SK-N-SH (cell line): ENCODE results near the gene TMEM138. TPM values are rescaled to one million over a fixed set of nuclear protein-coding genes. Genes with fewer than 3 reads are reported as not detected.

Experiments used
- CTCF ChIA-PET: fragments of 300-600, 350-600 bp; formaldehyde crosslinking; extraction: SDS; loops from one replicate; lab custom pipeline; 2021; lab: Yijun Ruan, JAX
- POLR2A ChIA-PET: fragments of 350-600 bp; sonication (Branson Sonifier 250); formaldehyde crosslinking; extraction: SDS; loops from one replicate; lab custom pipeline; 2020; ENCODE audit warnings: antibody characterized with exemption, inconsistent platforms; lab: Yijun Ruan, JAX
- DNase-seq: peaks from one replicate; pipeline ENCODE4 v3.0.0; 2012
- H2AFZ ChIP-seq: fragments of 200-600 bp; sonication (generic); 2 replicates; pipeline ENCODE4 v1.8.1; 2016; ENCODE audit warnings: antibody characterized with exemption, mild to moderate bottlenecking, low read depth
- H3F3A ChIP-seq: fragments of 200-600 bp; sonication (generic); replicated peaks from 2 replicates; pipeline ENCODE3; 2016; ENCODE audit warnings: antibody characterized with exemption, mild to moderate bottlenecking; ENCODE audit not compliant: insufficient read depth
- H3K27ac ChIP-seq, 2 experiments: fragments of 200-500 bp in 1 of 2; fragments of 200-600 bp in 1 of 2; sonication (Bioruptor generic) in 1 of 2; sonication (generic), shearing (Covaris generic) in 1 of 2; 2 replicates each; pipeline versions ENCODE4 v1.5.1 to v1.6.1; 2014 to 2016; ENCODE audit warnings: low read depth in 2 of 2, inconsistent platforms in 1 of 2, low read length in 1 of 2, mild to moderate bottlenecking in 1 of 2, mixed read lengths in 1 of 2
- H3K27me3 ChIP-seq: fragments of 200-600 bp; sonication (generic), shearing (Covaris generic); 2 replicates; pipeline ENCODE4 v1.6.1; 2016; ENCODE audit warnings: mixed run types; ENCODE audit not compliant: insufficient read depth
- H3K36me3 ChIP-seq, 2 experiments: fragments of 200-500 bp in 1 of 2; fragments of 200-600 bp in 1 of 2; sonication (Bioruptor generic) in 1 of 2; sonication (generic) in 1 of 2; replicated peaks in 1 of 2; 2 replicates each; pipeline versions ENCODE3 to v1.5.1; 2014 to 2016; ENCODE audit warnings: low read length in 1 of 2, mild to moderate bottlenecking in 1 of 2; ENCODE audit not compliant: insufficient read depth in 2 of 2, control insufficient read depth in 1 of 2
- H3K4me1 ChIP-seq, 2 experiments: fragments of 200-500 bp in 1 of 2; fragments of 200-600 bp in 1 of 2; sonication (Bioruptor generic) in 1 of 2; sonication (generic), shearing (Covaris generic) in 1 of 2; 2 replicates each; pipeline versions ENCODE4 v1.5.1 to v1.6.1; 2014 to 2016; ENCODE audit warnings: low read depth in 1 of 2, low read length in 1 of 2, mixed run types in 1 of 2; ENCODE audit not compliant: insufficient read depth in 2 of 2, control insufficient read depth in 1 of 2
- H3K4me2 ChIP-seq: fragments of 200-600 bp; sonication (generic), shearing (Covaris generic); 2 replicates; pipeline ENCODE4 v1.6.1; 2017; ENCODE audit warnings: mixed run types
- H3K4me3 ChIP-seq, 2 experiments: fragments of 200-500 bp in 1 of 2; fragments of 200-600 bp in 1 of 2; sonication (Bioruptor generic) in 1 of 2; sonication (generic), shearing (Covaris generic) in 1 of 2; 2 replicates each; pipeline versions ENCODE4 v1.5.1 to v1.8.1; 2014 to 2016; ENCODE audit warnings: low read depth in 2 of 2, inconsistent platforms in 1 of 2, low read length in 1 of 2, mild to moderate bottlenecking in 1 of 2, mixed read lengths in 1 of 2, moderate library complexity in 1 of 2
- H3K79me2 ChIP-seq: fragments of 200-600 bp; sonication (generic); 2 replicates; pipeline ENCODE4 v1.8.1; 2017; ENCODE audit warnings: mild to moderate bottlenecking; ENCODE audit not compliant: insufficient read depth
- H3K9ac ChIP-seq: fragments of 200-600 bp; sonication (generic); 2 replicates; pipeline ENCODE4 v1.6.1; 2017; ENCODE audit warnings: mixed run types
- H3K9me2 ChIP-seq: fragments of 200-600 bp; sonication (generic); 2 replicates; pipeline ENCODE4 v1.6.1; 2017; ENCODE audit warnings: mixed run types
- H3K9me3 ChIP-seq: fragments of 200-600 bp; sonication (generic); 2 replicates; pipeline ENCODE4 v1.6.1; 2017; ENCODE audit warnings: mixed run types, mild to moderate bottlenecking, moderate library complexity
- H4K20me1 ChIP-seq: fragments of 200-600 bp; sonication (generic); 2 replicates; pipeline ENCODE4 v1.6.1; 2017; ENCODE audit warnings: mild to moderate bottlenecking, mixed run types; ENCODE audit not compliant: insufficient read depth
- CHD2 ChIP-seq: fragments of 150-350 bp; IDR thresholded peaks from 2 replicates; pipeline ENCODE4 v1.6.1; 2018; ENCODE audit warnings: low read length; ENCODE audit not compliant: partially characterized antibody
- ELF1 ChIP-seq: IDR thresholded peaks from 2 replicates; pipeline ENCODE4 v1.4.0; 2012
- EP300 ChIP-seq, 2 experiments: IDR thresholded peaks; 2 replicates each; pipeline versions ENCODE4 v1.4.0 to v1.6.1; 2012; ENCODE audit warnings: borderline replicate concordance in 1 of 2, low read depth in 1 of 2, low read length in 1 of 2
- EZH2phosphoT487 ChIP-seq: fragments of 200-600 bp; sonication (generic); IDR thresholded peaks from 2 replicates; pipeline ENCODE4 v1.6.1; 2017; ENCODE audit warnings: low read depth, mixed run types, mild to moderate bottlenecking, antibody characterized with exemption, moderate library complexity, borderline replicate concordance
- FOSL2 ChIP-seq: IDR thresholded peaks from 2 replicates; pipeline ENCODE4 v1.4.0; 2012; ENCODE audit warnings: low read depth, mild to moderate bottlenecking, moderate library complexity, borderline replicate concordance
- FOXJ3 ChIP-seq: sonication (generic); formaldehyde crosslinking; IDR thresholded peaks from 2 replicates; pipeline ENCODE4 v1.5.1; 2020; ENCODE audit warnings: mild to moderate bottlenecking, missing genetic modification reagents
- IRF3 ChIP-seq: fragments of 150-350 bp; IDR thresholded peaks from 2 replicates; pipeline ENCODE4 v1.6.1; 2016; ENCODE audit warnings: mild to moderate bottlenecking, low read depth, low read length
- MAX ChIP-seq: IDR thresholded peaks from 2 replicates; pipeline ENCODE4 v1.4.0; 2012; ENCODE audit warnings: low read depth
- MEF2A ChIP-seq: IDR thresholded peaks from 2 replicates; pipeline ENCODE4 v1.4.0; 2012; ENCODE audit warnings: low read depth, borderline replicate concordance
- MXI1 ChIP-seq: IDR thresholded peaks from 2 replicates; pipeline ENCODE4 v1.6.1; 2012; ENCODE audit warnings: mild to moderate bottlenecking, low read depth, low read length, improper control_type of control experiment
- NFIC ChIP-seq: IDR thresholded peaks from 2 replicates; pipeline ENCODE4 v1.4.0; 2012; ENCODE audit warnings: borderline replicate concordance
- PBX3 ChIP-seq: IDR thresholded peaks from 2 replicates; pipeline ENCODE4; 2012
- POLR2AphosphoS5 ChIP-seq: IDR thresholded peaks from 2 replicates; pipeline ENCODE4 v1.6.1; 2012; ENCODE audit warnings: low read depth, low read length
- RAD21 ChIP-seq: IDR thresholded peaks from 2 replicates; pipeline ENCODE4 v1.6.1; 2012; ENCODE audit warnings: mild to moderate bottlenecking, low read length
- RXRA ChIP-seq: IDR thresholded peaks from 2 replicates; pipeline ENCODE4 v1.4.0; 2012; ENCODE audit warnings: low read depth, mild to moderate bottlenecking, borderline replicate concordance
- SMC3 ChIP-seq: IDR thresholded peaks from 2 replicates; pipeline ENCODE4 v1.6.1; 2012; ENCODE audit warnings: low read depth, low read length, improper control_type of control experiment
- TAF1 ChIP-seq: IDR thresholded peaks from 2 replicates; pipeline ENCODE4 v1.6.1; 2012; ENCODE audit warnings: low read depth, mild to moderate bottlenecking, low read length, moderate library complexity, borderline replicate concordance
- TCF12 ChIP-seq: IDR thresholded peaks from 2 replicates; pipeline ENCODE4 v1.4.0; 2012
- TEAD4 ChIP-seq: IDR thresholded peaks from 2 replicates; pipeline ENCODE4 v1.4.0; 2012; ENCODE audit warnings: mild to moderate bottlenecking, borderline replicate concordance; ENCODE audit not compliant: insufficient read depth
- USF1 ChIP-seq: IDR thresholded peaks from 2 replicates; pipeline ENCODE4 v1.4.0; 2012; ENCODE audit warnings: low read depth, borderline replicate concordance
- YY1 ChIP-seq: IDR thresholded peaks from 2 replicates; pipeline ENCODE4 v1.4.0; 2012; ENCODE audit warnings: low read depth, mild to moderate bottlenecking
- WGBS: methylation state at CpG from one replicate; pipeline ENCODE4 v1.1.6; 2017; ENCODE audit warnings: low lambda C conversion rate; 5-methylcytosine and 5-hydroxymethylcytosine counted together
- polyA plus RNA-seq, 3 experiments: library from polyadenylated mRNA; depleted of rRNA; stranded (reverse); fragments of >200 nt; gene quantifications; 2 replicates each; pipeline ENCODE4 v1.2.3, GENCODE V29; 2012
- TF ChIP-seq, protein P1 (sequence below): fragments of 200-600 bp; sonication (generic); IDR thresholded peaks from 2 replicates; pipeline ENCODE4 v1.6.1; 2017; ENCODE audit warnings: antibody characterized with exemption, mild to moderate bottlenecking, moderate library complexity

The TMEM138 gene
- polyA plus RNA-seq, 1 of the 3 experiments (the other 2 are of a cell fraction) = 82.2 TPM

- H2AFZ ChIP-seq = no peak overlapping the region
- H3K4me3 ChIP-seq = no peak overlapping the region
- H3F3A ChIP-seq = peaks cover 10% of the 10 kb centered on the region
- H3K9me2 ChIP-seq = no peaks in the 10 kb centered on the region
- H3K9ac ChIP-seq = no peak overlapping the region
- no peak for TF ChIP-seq POLR2AphosphoS5
- TF ChIP-seq USF1 = no peak
- TF ChIP-seq CHD2 = no peak
- no peak for TF ChIP-seq PBX3
- no peak for TF ChIP-seq TEAD4
- no peak for TF ChIP-seq NFIC
- no peak for TF ChIP-seq ELF1
- H3K4me1 ChIP-seq = no peaks in the 10 kb centered on the region
- WGBS = 94% methylated on average over 5 of the region's 5 CpGs
- ChIA-PET POLR2A (no interaction called here), CTCF (interaction anchor here (1.0 to 1.9 kb wide), 3 partner anchors 21 to 28 kb away, joined by 3 to 6 read pairs (median 4); no protein-coding TSS in a partner anchor)
- H3K36me3 ChIP-seq = peaks cover 81 to 84% of the 10 kb centered on the region in 2 experiments
- no peaks in the 10 kb centered on the region for H3K27me3 ChIP-seq
- peaks cover 18% of the 10 kb centered on the region; the same call in 1 of the 2 replicates for H3K79me2 ChIP-seq
- no peaks in the 10 kb centered on the region for H3K9me3 ChIP-seq
- 0 out of 2 replicates have a peak, but pooled peaks cover 6% of the 10 kb centered on the region for H4K20me1 ChIP-seq
- H3K4me2 ChIP-seq = no peak overlapping the region
- no peak for DNase-seq
- H3K27ac ChIP-seq = no peak overlapping the region
Observed at GRCh38 chr11:61406991-61407728, 45.0 kb downstream of the TMEM138 start.

DNA sequence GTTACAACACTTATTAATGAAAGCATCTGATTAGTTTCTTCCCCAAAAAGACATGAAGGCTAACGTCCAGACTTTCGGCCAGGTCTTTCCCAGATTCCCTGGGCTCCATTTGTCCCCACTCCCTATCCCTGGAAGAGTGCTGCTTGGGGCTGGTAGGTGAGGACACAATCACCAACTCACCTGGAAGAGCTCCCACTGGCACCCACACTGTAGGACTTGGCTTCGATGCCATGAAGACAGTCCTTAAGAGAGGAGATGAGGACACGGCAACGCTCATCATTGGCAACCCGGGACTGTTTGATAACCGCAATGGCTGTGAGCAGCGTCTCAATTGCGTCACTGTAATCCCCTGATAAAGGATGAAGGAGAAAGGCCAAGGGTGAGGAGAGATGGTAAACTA, 49.4 kb downstream of the TMEM138 start:
- H4K20me1 ChIP-seq = no peaks in the 10 kb centered on the region
- H3K4me3 ChIP-seq = no peak overlapping the region
- H3K9me2 ChIP-seq = no peaks in the 10 kb centered on the region
- H2AFZ ChIP-seq = no peak overlapping the region
- H3K27me3 ChIP-seq = no peaks in the 10 kb centered on the region
- H3K79me2 ChIP-seq = peaks cover 20% of the 10 kb centered on the region
- CTCF ChIA-PET = interaction anchor here (0.9 to 1.5 kb wide), 6 partner anchors 17 to 157 kb away, joined by 3 to 5 read pairs (median 4); partner anchors contain the start of gene CPSF7
- POLR2A ChIA-PET = no interaction called here
- H3K4me1 ChIP-seq = no peaks in the 10 kb centered on the region
- H3K27ac ChIP-seq = no peak overlapping the region
- no peak overlapping the region for H3K4me2 ChIP-seq
- peaks cover 5% of the 10 kb centered on the region for H3F3A ChIP-seq
- peaks cover 74 to 85% of the 10 kb centered on the region in 2 experiments for H3K36me3 ChIP-seq
- no peak for DNase-seq
- no peak overlapping the region for H3K9ac ChIP-seq
- no peaks in the 10 kb centered on the region for H3K9me3 ChIP-seq
- 89% methylated on average over 9 of the region's 9 CpGs for WGBS
- no peak for TF ChIP-seq EP300 (IDR thresholded peaks at IDR 0.05; ENCODE audit: borderline replicate concordance in 1 of 2, low read depth in 1 of 2, low read length in 1 of 2)
- no peak for TF ChIP-seq RAD21
- TF ChIP-seq TCF12 = no peak
- no peak for TF ChIP-seq MXI1
- TF ChIP-seq IRF3 = no peak
- no peak for TF ChIP-seq MAX
- TF ChIP-seq RXRA = no peak
- TF ChIP-seq SMC3 = no peak
- TF ChIP-seq FOSL2 = no peak
- TF ChIP-seq TAF1 = no peak
- no peak for TF ChIP-seq EZH2phosphoT487
- no peak for TF ChIP-seq YY1
- TF ChIP-seq POLR2AphosphoS5 = no peak
- no peak for TF ChIP-seq MEF2A
- TF ChIP-seq, protein P1, sequence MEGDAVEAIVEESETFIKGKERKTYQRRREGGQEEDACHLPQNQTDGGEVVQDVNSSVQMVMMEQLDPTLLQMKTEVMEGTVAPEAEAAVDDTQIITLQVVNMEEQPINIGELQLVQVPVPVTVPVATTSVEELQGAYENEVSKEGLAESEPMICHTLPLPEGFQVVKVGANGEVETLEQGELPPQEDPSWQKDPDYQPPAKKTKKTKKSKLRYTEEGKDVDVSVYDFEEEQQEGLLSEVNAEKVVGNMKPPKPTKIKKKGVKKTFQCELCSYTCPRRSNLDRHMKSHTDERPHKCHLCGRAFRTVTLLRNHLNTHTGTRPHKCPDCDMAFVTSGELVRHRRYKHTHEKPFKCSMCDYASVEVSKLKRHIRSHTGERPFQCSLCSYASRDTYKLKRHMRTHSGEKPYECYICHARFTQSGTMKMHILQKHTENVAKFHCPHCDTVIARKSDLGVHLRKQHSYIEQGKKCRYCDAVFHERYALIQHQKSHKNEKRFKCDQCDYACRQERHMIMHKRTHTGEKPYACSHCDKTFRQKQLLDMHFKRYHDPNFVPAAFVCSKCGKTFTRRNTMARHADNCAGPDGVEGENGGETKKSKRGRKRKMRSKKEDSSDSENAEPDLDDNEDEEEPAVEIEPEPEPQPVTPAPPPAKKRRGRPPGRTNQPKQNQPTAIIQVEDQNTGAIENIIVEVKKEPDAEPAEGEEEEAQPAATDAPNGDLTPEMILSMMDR = no peak
- no peak for TF ChIP-seq FOXJ3
